MM.1S (cell line): Measurements from ENCODE around the gene PHF12.
A peak's percentile ranks its signal among the peaks of the same experiment; 100 is the strongest.

ENCODE experiments used
- DNase-seq: peaks from one replicate; pipeline ENCODE4 v3.0.0-alpha.2; 2015
- H2AFZ ChIP-seq: fragments of 300-600 bp; sonication (generic); 2 replicates; pipeline ENCODE4 v1.6.0; 2016; ENCODE audit warnings: antibody characterized with exemption, low read length
- H3F3A ChIP-seq: fragments of 300-600 bp; sonication (generic); 2 replicates; pipeline ENCODE4 v1.6.1; 2016; ENCODE audit warnings: mild to moderate bottlenecking, antibody characterized with exemption, low read length, moderate library complexity, mixed read lengths; ENCODE audit not compliant: insufficient read depth
- H3K27ac ChIP-seq: fragments of 300-600 bp; sonication (generic); 2 replicates; pipeline ENCODE4 v1.5.1; 2016; ENCODE audit warnings: mild to moderate bottlenecking, low read length
- H3K27me3 ChIP-seq: fragments of 300-600 bp; sonication (generic); replicated peaks from 2 replicates; pipeline ENCODE4 v1.6.0; 2016; ENCODE audit warnings: low read length; ENCODE audit not compliant: insufficient read depth
- H3K36me3 ChIP-seq: fragments of 300-600 bp; sonication (generic); replicated peaks from 2 replicates; pipeline ENCODE4 v1.6.1; 2016; ENCODE audit warnings: mild to moderate bottlenecking, low read length, mixed read lengths; ENCODE audit not compliant: insufficient read depth
- H3K4me1 ChIP-seq: fragments of 300-600 bp; sonication (generic); 2 replicates; pipeline ENCODE4 v1.6.1; 2016; ENCODE audit warnings: low read length, mixed read lengths
- H3K4me2 ChIP-seq: fragments of 300-600 bp; sonication (generic); 2 replicates; pipeline ENCODE4 v1.6.0; 2016; ENCODE audit warnings: low read depth, low read length
- H3K4me3 ChIP-seq: fragments of 300-600 bp; sonication (generic); 2 replicates; pipeline ENCODE4 v1.5.1; 2016; ENCODE audit warnings: low read length, mixed read lengths
- H3K79me2 ChIP-seq: fragments of 300-600 bp; sonication (generic); 2 replicates; pipeline ENCODE4 v1.6.1; 2016; ENCODE audit warnings: mixed run types, low read length, mixed read lengths
- H3K9ac ChIP-seq: fragments of 300-600 bp; sonication (generic); 2 replicates; pipeline ENCODE4 v1.6.1; 2016; ENCODE audit warnings: low read length, mixed read lengths
- H3K9me2 ChIP-seq: fragments of 300-600 bp; sonication (generic); replicated peaks from 2 replicates; pipeline ENCODE4 v1.6.1; 2016; ENCODE audit warnings: mild to moderate bottlenecking, low read length, mixed read lengths; ENCODE audit not compliant: insufficient read depth
- H3K9me3 ChIP-seq: fragments of 300-600 bp; sonication (generic); replicated peaks from 2 replicates; pipeline ENCODE4 v1.6.1; 2016; ENCODE audit warnings: mild to moderate bottlenecking, low read length, mixed read lengths; ENCODE audit not compliant: insufficient read depth
- H4K20me1 ChIP-seq: fragments of 300-600 bp; sonication (generic); 2 replicates; pipeline ENCODE4 v1.6.1; 2016; ENCODE audit warnings: mild to moderate bottlenecking, low read length, moderate library complexity, mixed read lengths; ENCODE audit not compliant: insufficient read depth
- EZH2 ChIP-seq: fragments of 300-600 bp; sonication (generic); optimal IDR thresholded peaks from 2 replicates; pipeline ENCODE3; 2017; ENCODE audit warnings: low read depth, mild to moderate bottlenecking, antibody characterized with exemption, low read length, mixed read lengths
- EZH2phosphoT487 ChIP-seq: fragments of 300-600 bp; sonication (generic); IDR thresholded peaks from 2 replicates; pipeline ENCODE4 v1.6.1; 2018; ENCODE audit warnings: antibody characterized with exemption, low read length
- TF ChIP-seq, protein P1 (sequence below): fragments of 300-600 bp; sonication (generic); IDR thresholded peaks from 2 replicates; pipeline ENCODE4 v1.5.1; 2016; ENCODE audit warnings: antibody characterized with exemption, low read length, mixed read lengths

PHF12 gene

DNA sequence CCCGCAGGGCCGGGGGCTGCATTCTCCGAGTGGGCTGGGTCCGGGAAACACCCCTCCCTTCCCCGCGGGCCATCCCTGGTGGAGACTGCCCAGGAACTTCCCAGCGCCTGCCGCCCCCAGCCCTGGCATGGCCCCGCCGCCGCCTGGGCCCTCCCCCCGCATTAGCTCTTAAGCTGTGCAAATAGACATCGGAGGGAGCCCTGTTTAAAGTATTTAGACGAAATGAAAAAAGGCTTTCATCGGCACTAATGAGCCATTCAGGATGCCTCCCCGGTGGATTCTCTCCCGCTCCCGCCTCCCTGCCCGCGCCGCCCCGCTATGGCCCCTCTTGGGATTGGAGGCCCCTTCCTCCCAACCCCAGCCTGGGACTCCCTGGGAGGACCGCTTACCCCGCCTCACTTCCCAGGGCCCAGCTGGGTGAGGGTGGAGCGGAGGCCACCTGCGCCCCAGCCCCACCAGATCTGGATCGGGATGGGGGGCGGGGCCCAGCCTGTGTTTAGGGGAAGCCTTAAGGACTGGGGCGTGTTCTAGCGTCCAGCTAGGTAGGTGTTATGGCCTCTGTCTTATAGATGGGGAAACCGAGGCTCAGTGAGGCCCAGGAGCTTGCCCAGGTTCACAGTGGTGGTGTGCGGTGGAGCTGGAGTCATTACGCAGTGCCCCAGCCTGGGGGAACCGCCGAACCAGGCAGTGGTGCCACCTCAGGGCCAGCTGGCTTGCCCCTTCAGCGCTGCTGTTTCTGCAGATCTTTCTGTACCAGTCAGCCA is 34.8 kb upstream of the PHF12 start:
- H3K4me2 ChIP-seq = no peak overlapping the region
- no peak overlapping the region for H2AFZ ChIP-seq
- peaks cover 21% of the 10 kb centered on the region for H3K4me1 ChIP-seq
- TF ChIP-seq, protein P1, sequence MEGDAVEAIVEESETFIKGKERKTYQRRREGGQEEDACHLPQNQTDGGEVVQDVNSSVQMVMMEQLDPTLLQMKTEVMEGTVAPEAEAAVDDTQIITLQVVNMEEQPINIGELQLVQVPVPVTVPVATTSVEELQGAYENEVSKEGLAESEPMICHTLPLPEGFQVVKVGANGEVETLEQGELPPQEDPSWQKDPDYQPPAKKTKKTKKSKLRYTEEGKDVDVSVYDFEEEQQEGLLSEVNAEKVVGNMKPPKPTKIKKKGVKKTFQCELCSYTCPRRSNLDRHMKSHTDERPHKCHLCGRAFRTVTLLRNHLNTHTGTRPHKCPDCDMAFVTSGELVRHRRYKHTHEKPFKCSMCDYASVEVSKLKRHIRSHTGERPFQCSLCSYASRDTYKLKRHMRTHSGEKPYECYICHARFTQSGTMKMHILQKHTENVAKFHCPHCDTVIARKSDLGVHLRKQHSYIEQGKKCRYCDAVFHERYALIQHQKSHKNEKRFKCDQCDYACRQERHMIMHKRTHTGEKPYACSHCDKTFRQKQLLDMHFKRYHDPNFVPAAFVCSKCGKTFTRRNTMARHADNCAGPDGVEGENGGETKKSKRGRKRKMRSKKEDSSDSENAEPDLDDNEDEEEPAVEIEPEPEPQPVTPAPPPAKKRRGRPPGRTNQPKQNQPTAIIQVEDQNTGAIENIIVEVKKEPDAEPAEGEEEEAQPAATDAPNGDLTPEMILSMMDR = no peak
- no peaks in the 10 kb centered on the region for H4K20me1 ChIP-seq
- no peaks in the 10 kb centered on the region for H3K9me3 ChIP-seq
- no peak overlapping the region for H3K27ac ChIP-seq
- no peak for DNase-seq
- no peaks in the 10 kb centered on the region for H3K9me2 ChIP-seq
- no peak overlapping the region for H3K4me3 ChIP-seq
- no peak overlapping the region for H3K9ac ChIP-seq
- H3K27me3 ChIP-seq = no peaks in the 10 kb centered on the region
- H3K79me2 ChIP-seq = no peaks in the 10 kb centered on the region
- H3K36me3 ChIP-seq = no peaks in the 10 kb centered on the region
- H3F3A ChIP-seq = peaks cover 5% of the 10 kb centered on the region; the same call in 1 of the 2 replicates

DNA sequence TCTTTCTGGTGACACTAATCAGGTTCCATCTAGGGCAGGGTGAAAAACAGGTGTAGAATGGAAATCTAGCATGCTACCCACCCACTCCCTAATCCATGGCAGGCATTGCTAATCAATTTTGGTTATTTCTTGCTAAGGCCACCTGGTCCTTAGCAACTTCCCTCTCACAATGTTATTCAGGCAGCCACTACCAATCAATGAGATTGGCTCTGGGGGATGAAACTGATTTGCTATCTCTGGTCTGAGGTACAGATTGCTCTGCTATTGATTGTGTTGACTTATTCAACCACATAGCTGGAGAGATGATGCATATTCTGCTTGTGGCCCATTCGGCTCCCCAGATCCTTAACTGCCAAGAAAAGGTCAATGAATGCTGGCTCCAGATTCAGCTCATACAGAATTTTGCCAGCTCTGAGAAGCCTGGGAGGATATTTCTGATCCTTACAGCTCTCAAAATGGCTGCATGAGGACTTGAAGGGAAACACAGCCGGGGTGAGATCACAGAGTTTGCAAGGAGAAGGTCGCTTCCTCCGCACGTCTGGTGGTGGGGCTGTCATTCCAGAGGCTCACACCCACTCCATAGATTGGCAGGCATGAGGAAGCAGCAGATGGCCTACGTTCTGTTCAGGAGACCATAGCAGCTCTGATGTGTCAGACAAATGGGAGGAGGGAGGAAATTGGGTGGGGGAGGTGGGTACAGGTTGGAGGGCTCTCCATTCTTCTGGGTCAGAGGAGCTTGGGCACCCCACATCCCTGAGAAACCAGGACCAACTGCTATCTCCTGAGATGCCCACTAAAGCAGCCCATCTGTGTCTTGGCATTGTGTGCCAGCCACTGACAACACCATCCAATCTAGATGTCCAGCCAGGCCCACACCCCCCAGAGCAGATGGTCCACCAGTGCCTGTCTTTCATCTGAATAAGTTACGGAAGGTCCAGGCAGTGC is 32.2 kb upstream of the PHF12 start:
- peaks cover 5% of the 10 kb centered on the region; the same call in 1 of the 2 replicates for H3F3A ChIP-seq
- no peaks in the 10 kb centered on the region for H4K20me1 ChIP-seq
- H3K9me3 ChIP-seq = no peaks in the 10 kb centered on the region
- H3K36me3 ChIP-seq = no peaks in the 10 kb centered on the region
- H3K27ac ChIP-seq = 0 out of 2 replicates have a peak overlapping the region, but pooled peaks have one; percentile 63
- no peak for DNase-seq
- H3K4me2 ChIP-seq = no peak overlapping the region
- TF ChIP-seq, protein P1 = no peak
- TF ChIP-seq EZH2 = no peak
- no peak for TF ChIP-seq EZH2phosphoT487
- H3K9me2 ChIP-seq = no peaks in the 10 kb centered on the region
- H3K4me1 ChIP-seq = peaks cover 21% of the 10 kb centered on the region
- no peaks in the 10 kb centered on the region for H3K27me3 ChIP-seq
- H2AFZ ChIP-seq = no peak overlapping the region
- no peak overlapping the region for H3K4me3 ChIP-seq
- no peaks in the 10 kb centered on the region for H3K79me2 ChIP-seq
- no peak overlapping the region for H3K9ac ChIP-seq

DNA sequence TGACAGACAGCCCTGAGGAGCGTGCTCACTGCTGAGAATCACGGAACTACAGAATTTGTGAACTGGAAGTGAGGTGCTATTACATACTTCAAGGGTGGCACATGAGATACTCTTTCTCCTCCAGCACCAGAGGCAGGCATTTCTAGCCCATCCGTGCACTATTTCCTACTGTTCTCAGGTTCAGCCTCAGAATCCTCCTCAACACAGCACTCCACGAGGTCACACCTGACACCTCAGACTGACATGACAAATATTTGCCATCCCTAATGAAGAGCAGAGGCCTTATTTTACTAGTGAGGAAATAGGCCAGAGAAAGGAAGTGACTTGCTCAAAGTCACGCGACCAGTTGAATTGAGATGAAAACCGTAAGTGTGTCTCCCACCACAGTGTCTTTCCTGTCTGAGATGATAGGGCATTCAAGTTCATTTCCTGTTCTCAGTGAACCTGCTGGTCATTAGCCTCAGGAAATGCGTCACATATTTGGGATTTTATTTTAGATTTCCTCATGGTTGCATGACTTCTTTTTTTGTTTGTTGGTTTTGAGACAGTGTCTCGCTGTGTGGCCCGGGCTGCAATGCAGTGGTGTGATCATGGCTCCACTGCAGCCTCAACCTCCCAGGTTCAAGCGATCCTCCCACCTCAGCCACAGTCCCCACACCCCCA is 30.9 kb upstream of the PHF12 start:
- Histone ChIP-seq H3K79me2 (no peaks in the 10 kb centered on the region), H3K27ac (peak overlapping the region; percentile 63), H4K20me1 (no peaks in the 10 kb centered on the region), H3K9me3 (no peaks in the 10 kb centered on the region), H3K9me2 (no peaks in the 10 kb centered on the region), H3K4me2 (peak overlapping the region; percentile 24; the same call in 1 of the 2 replicates), H3K4me1 (peaks cover 21% of the 10 kb centered on the region), H3K9ac (peak overlapping the region; percentile 6; the same call in 1 of the 2 replicates), H3K36me3 (no peaks in the 10 kb centered on the region), H3F3A (peaks cover 5% of the 10 kb centered on the region; the same call in 1 of the 2 replicates), H2AFZ (peak overlapping the region; percentile 32; the same call in 1 of the 2 replicates), H3K27me3 (no peaks in the 10 kb centered on the region), H3K4me3 (no peak overlapping the region)
- peak; percentile 87 for DNase-seq
- TF ChIP-seq, protein P1 = no peak
- TF ChIP-seq EZH2 = no peak
- TF ChIP-seq EZH2phosphoT487 = no peak
